Vagina (tissue), 2 donors: ENCODE results near the gene CTNND2.

Experiments used
- POLR2A ChIP-seq, 2 donors: fragments of 450-650 bp; IDR thresholded peaks; one replicate each; pipeline ENCODE4 v1.6.1; 2017; ENCODE audit warnings: antibody characterized with exemption in 2 of 2, mild to moderate bottlenecking in 2 of 2, moderate library complexity in 2 of 2
- POLR2AphosphoS5 ChIP-seq, 2 donors: sonication (generic); formaldehyde crosslinking; IDR thresholded peaks; one replicate each; pipeline ENCODE4 v1.9.0; 2017; ENCODE audit warnings: antibody characterized with exemption in 2 of 2, mild to moderate bottlenecking in 2 of 2, low read depth in 1 of 2; ENCODE audit not compliant: insufficient read depth in 1 of 2
- TF ChIP-seq, protein P1 (sequence below), 3 experiments: fragments of 450-650 bp in 2 of 3; fragments of 200-600 bp in 1 of 3; sonication (generic) in 1 of 3; IDR thresholded peaks; one replicate each; pipeline ENCODE4 v1.5.1; 2017 to 2019; ENCODE audit warnings: antibody characterized with exemption in 3 of 3, mild to moderate bottlenecking in 2 of 3, moderate library complexity in 2 of 3

DNA sequence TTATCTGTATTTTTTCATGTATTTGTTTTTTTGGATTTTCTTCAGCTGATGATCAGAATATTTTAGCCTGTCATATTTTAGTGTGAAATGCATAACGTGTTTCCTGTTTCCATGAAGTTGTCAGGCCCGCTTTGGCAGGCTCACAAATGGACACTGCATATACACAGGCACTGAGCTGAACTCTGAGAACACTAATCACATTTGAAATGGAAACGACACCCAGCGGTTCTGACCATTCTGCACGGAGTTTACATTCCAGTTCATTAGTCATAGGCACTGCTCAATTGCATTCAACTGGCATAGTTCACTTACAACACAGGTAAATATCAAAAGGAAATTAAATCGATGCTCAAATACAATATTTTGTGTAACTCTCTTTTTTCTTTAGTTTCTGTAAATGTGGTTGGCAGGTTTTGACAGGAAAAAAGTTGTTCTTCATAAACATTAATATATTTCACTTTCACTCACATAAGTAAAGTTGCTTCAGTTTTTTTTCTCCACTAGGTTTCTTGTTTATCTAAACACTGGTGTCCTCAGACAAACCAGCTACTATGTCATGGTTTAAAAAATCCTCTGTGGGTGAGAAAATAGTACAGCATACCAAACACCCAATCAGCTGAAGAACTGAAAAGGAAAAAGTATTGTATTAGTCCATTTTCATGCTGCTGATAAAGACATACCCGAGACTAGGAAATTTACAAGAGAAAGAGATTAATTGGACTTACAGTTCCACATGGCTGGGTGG is 584.2 kb downstream of the CTNND2 start:
- TF ChIP-seq, protein P1, sequence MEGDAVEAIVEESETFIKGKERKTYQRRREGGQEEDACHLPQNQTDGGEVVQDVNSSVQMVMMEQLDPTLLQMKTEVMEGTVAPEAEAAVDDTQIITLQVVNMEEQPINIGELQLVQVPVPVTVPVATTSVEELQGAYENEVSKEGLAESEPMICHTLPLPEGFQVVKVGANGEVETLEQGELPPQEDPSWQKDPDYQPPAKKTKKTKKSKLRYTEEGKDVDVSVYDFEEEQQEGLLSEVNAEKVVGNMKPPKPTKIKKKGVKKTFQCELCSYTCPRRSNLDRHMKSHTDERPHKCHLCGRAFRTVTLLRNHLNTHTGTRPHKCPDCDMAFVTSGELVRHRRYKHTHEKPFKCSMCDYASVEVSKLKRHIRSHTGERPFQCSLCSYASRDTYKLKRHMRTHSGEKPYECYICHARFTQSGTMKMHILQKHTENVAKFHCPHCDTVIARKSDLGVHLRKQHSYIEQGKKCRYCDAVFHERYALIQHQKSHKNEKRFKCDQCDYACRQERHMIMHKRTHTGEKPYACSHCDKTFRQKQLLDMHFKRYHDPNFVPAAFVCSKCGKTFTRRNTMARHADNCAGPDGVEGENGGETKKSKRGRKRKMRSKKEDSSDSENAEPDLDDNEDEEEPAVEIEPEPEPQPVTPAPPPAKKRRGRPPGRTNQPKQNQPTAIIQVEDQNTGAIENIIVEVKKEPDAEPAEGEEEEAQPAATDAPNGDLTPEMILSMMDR (IDR thresholded peaks at IDR 0.05): no peak
- no peak for TF ChIP-seq POLR2A (IDR thresholded peaks at IDR 0.05)
- TF ChIP-seq POLR2AphosphoS5 (IDR thresholded peaks at IDR 0.05; ENCODE audit: insufficient read depth in 1 of 2, low read depth in 1 of 2): no peak
